Chondrocyte (in vitro differentiated cells): ENCODE results near the gene FGF4. TPM values are rescaled to one million over a fixed set of nuclear protein-coding genes. Genes with fewer than 3 reads are reported as not detected.
A peak's percentile ranks its signal among the peaks of the same experiment; 100 is the strongest.

Experiments used
- DNase-seq: peaks from one replicate; pipeline ENCODE4 v3.0.0; 2021; ENCODE audit warnings: mixed read lengths, low spot score
- H3K27ac Mint-ChIP-seq: one replicate; pipeline ENCODE4 v1.8.0; 2021; ENCODE audit warnings: mild to moderate bottlenecking, moderate library complexity, mixed read lengths; ENCODE audit not compliant: unreplicated experiment
- H3K27me3 Mint-ChIP-seq: 2 replicates; pipeline ENCODE4 v1.8.0; 2021; ENCODE audit warnings: low read depth, mixed read lengths
- H3K36me3 Mint-ChIP-seq: 2 replicates; pipeline ENCODE4 v1.8.0; 2021; ENCODE audit warnings: low read depth, mixed read lengths
- H3K4me1 Mint-ChIP-seq: 2 replicates; pipeline ENCODE4 v1.8.0; 2021; ENCODE audit warnings: low read depth, mild to moderate bottlenecking, mixed read lengths
- H3K4me3 Mint-ChIP-seq: one replicate; pipeline ENCODE4 v1.8.0; 2021; ENCODE audit warnings: mild to moderate bottlenecking, moderate library complexity, mixed read lengths; ENCODE audit not compliant: unreplicated experiment
- H3K9me3 Mint-ChIP-seq: 2 replicates; pipeline ENCODE4 v1.8.0; 2021; ENCODE audit warnings: low read depth, mixed read lengths
- CTCF ChIP-seq: fragments of 200-600 bp; sonication (generic); IDR thresholded peaks from 2 replicates; pipeline ENCODE4 v1.5.0; 2021; ENCODE audit warnings: antibody characterized with exemption, mild to moderate bottlenecking, moderate library complexity
- total RNA-seq: library from RNA; stranded (reverse); gene quantifications from 3 replicates; pipeline ENCODE4 v1.2.1, GENCODE V29; 2021

The FGF4 gene
- total RNA-seq, 1 donor from 2014 or later = not detected

GRCh38 chr11:69800278-69800677, 25.1 kb upstream of the FGF4 start:
- Mint-ChIP-seq H3K9me3 (no peaks in the 10 kb centered on the region), H3K27me3 (peaks cover 9% of the 10 kb centered on the region), H3K4me1 (no peaks in the 10 kb centered on the region), H3K4me3 (no peak overlapping the region), H3K27ac (no peak overlapping the region), H3K36me3 (no peaks in the 10 kb centered on the region)
- no peak for TF ChIP-seq CTCF
- DNase-seq = no peak

GRCh38 chr11:69799582-69799981, 24.4 kb upstream of the FGF4 start:
- H3K36me3 Mint-ChIP-seq = no peaks in the 10 kb centered on the region
- no peak for TF ChIP-seq CTCF
- H3K4me3 Mint-ChIP-seq = no peak overlapping the region
- H3K27me3 Mint-ChIP-seq = peaks cover 9% of the 10 kb centered on the region
- no peaks in the 10 kb centered on the region for H3K4me1 Mint-ChIP-seq
- DNase-seq = no peak
- no peak overlapping the region for H3K27ac Mint-ChIP-seq
- H3K9me3 Mint-ChIP-seq = no peaks in the 10 kb centered on the region

- Mint-ChIP-seq H3K9me3 (no peaks in the 10 kb centered on the region), H3K27ac (no peak overlapping the region), H3K27me3 (peaks cover 5% of the 10 kb centered on the region), H3K4me3 (no peak overlapping the region), H3K4me1 (no peaks in the 10 kb centered on the region), H3K36me3 (no peaks in the 10 kb centered on the region)
- DNase-seq = no peak
- TF ChIP-seq CTCF = no peak
Observed at GRCh38 chr11:69799097-69799496, 24.0 kb upstream of the FGF4 start.

GRCh38 chr11:69797737-69798528, 22.8 kb upstream of the FGF4 start:
- Mint-ChIP-seq H3K4me3 (no peak overlapping the region), H3K27me3 (peaks cover 4% of the 10 kb centered on the region), H3K4me1 (no peaks in the 10 kb centered on the region), H3K36me3 (no peaks in the 10 kb centered on the region), H3K9me3 (no peaks in the 10 kb centered on the region), H3K27ac (no peak overlapping the region)
- DNase-seq = no peak
- no peak for TF ChIP-seq CTCF

GRCh38 chr11:69797156-69797555, 22.0 kb upstream of the FGF4 start:
- Mint-ChIP-seq H3K4me3 (no peak overlapping the region), H3K9me3 (no peaks in the 10 kb centered on the region), H3K36me3 (no peaks in the 10 kb centered on the region), H3K27me3 (peaks cover 1% of the 10 kb centered on the region), H3K27ac (no peak overlapping the region), H3K4me1 (no peaks in the 10 kb centered on the region)
- DNase-seq = no peak
- TF ChIP-seq CTCF = peak; percentile 62
